ENCODE measurements around the gene SPO11. TPM values are rescaled to one million over a fixed set of nuclear protein-coding genes. Genes with fewer than 3 reads are reported as not detected.

The SPO11 gene
- total and polyA plus RNA-seq, 10 of the 15 experiments (the other 5 are each of a cell fraction or from before 2014, with no cell fraction given): not detected

GRCh38 chr20:57389695-57390603 lies 60.3 kb downstream of the SPO11 start (continued):
- TF ChIP-seq IRF3 (IDR thresholded peaks at IDR 0.05) (no peak), HCFC1 (IDR thresholded peaks at IDR 0.05; ENCODE audit: low read length) (no peak), ZSCAN29 (IDR thresholded peaks at IDR 0.05) (no peak), ZBED1 (IDR thresholded peaks at IDR 0.05; ENCODE audit: borderline replicate concordance) (no peak), USF2 (IDR thresholded peaks at IDR 0.05; ENCODE audit: borderline replicate concordance, low read depth, low read length) (no peak), ZNF217 (IDR thresholded peaks at IDR 0.05) (no peak), STAT3 (IDR thresholded peaks at IDR 0.05; ENCODE audit: low read depth, low read length) (0 out of 2 replicates have a peak, but pooled peaks have one; percentile 64), EP300 (IDR thresholded peaks at IDR 0.05; ENCODE audit: borderline replicate concordance in 1 of 2, control insufficient read depth in 1 of 2, low read depth in 2 of 2, low read length in 2 of 2) (peak in 1 of 2 experiments; percentile 74; a peak in 1 of 4 replicates), TARDBP (IDR thresholded peaks at IDR 0.05; ENCODE audit: borderline replicate concordance) (0 out of 2 replicates have a peak, but pooled peaks have one; percentile 44), DPF2 (IDR thresholded peaks at IDR 0.05) (peak; percentile 80), MLLT1 (IDR thresholded peaks at IDR 0.05) (peak; percentile 73), BCL11A (IDR thresholded peaks at IDR 0.05; ENCODE audit: low read depth, low read length) (peak; percentile 47)

Data from GM12878 (cell line).